K562 (cell line): ENCODE data around the gene PIGV. TPM values are rescaled to one million over a fixed set of nuclear protein-coding genes. Genes with fewer than 3 reads are reported as not detected.
A peak's percentile ranks its signal among the peaks of the same experiment; 100 is the strongest.

Experiments
- DACH1 ChIP-seq: fragments of 450-650 bp; IDR thresholded peaks from 2 replicates; pipeline ENCODE4 v1.6.1; 2018; ENCODE audit not compliant: partially characterized antibody
- HCFC1 ChIP-seq: IDR thresholded peaks from 2 replicates; pipeline ENCODE4 v1.6.1; 2012; ENCODE audit warnings: low read depth, low read length, improper control_type of control experiment
- HDAC1 ChIP-seq, 2 experiments: fragments of 450-650 bp; IDR thresholded peaks; 2 replicates each; pipeline ENCODE4 v1.6.1; 2016 to 2017; ENCODE audit warnings: inconsistent platforms in 1 of 2, mild to moderate bottlenecking in 1 of 2, moderate library complexity in 1 of 2
- HLTF ChIP-seq: fragments of 450-650 bp; IDR thresholded peaks from 2 replicates; pipeline ENCODE4 v1.6.1; 2016
- HNRNPUL1 ChIP-seq: fragments of 200-400 bp; formaldehyde crosslinking; IDR thresholded peaks from 2 replicates; pipeline ENCODE4 v1.6.1; 2017; ENCODE audit warnings: low read length
- KLF13 ChIP-seq: fragments of 450-650 bp; IDR thresholded peaks from 2 replicates; pipeline ENCODE4 v1.6.1; 2016; ENCODE audit warnings: missing genetic modification characterization, low read depth, mild to moderate bottlenecking, missing compliant biosample characterization, moderate library complexity, borderline replicate concordance
- MCM7 ChIP-seq, 2 experiments: fragments of 450-650 bp; IDR thresholded peaks; 2 replicates each; pipeline ENCODE4 v1.6.1; 2016 to 2018
- MEF2A ChIP-seq: IDR thresholded peaks from 2 replicates; pipeline ENCODE4 v1.6.1; 2011; ENCODE audit warnings: low read depth, mild to moderate bottlenecking, low read length, moderate library complexity; ENCODE audit not compliant: control insufficient read depth
- SIN3B ChIP-seq: fragments of 450-650 bp; IDR thresholded peaks from 2 replicates; pipeline ENCODE4 v1.6.1; 2017; ENCODE audit warnings: low read depth, mild to moderate bottlenecking, moderate library complexity
- SMAD3 ChIP-seq: fragments of 450-650 bp; formaldehyde crosslinking; conservative IDR thresholded peaks from 2 replicates; pipeline ENCODE4 v1.4.0; 2020; ENCODE audit warnings: mild to moderate bottlenecking
- SMARCA4 ChIP-seq: fragments of 450-650 bp; IDR thresholded peaks from 2 replicates; pipeline ENCODE4 v1.6.1; 2016
- STAG1 ChIP-seq: sonication (generic); formaldehyde crosslinking; IDR thresholded peaks from 2 replicates; pipeline ENCODE4 v1.5.0; 2020; ENCODE audit warnings: missing genetic modification reagents, borderline replicate concordance
- TBP ChIP-seq: optimal IDR thresholded peaks from 2 replicates; pipeline ENCODE3; 2011; ENCODE audit warnings: low read depth, low read length, improper control_type of control experiment
- ZNF146 ChIP-seq: IDR thresholded peaks from one replicate; pipeline ENCODE4 v1.6.1; 2018; ENCODE audit warnings: missing compliant biosample characterization; ENCODE audit not compliant: unreplicated experiment
- ZNF436 ChIP-seq: fragments of 250-450, 450-650 bp; sonication (Bioruptor Pico); formaldehyde crosslinking; IDR thresholded peaks from 2 replicates; pipeline ENCODE4 v1.7.0; 2020; ENCODE audit warnings: mild to moderate bottlenecking
- ZNF77 ChIP-seq: fragments of 250-450 bp; sonication (Bioruptor Pico); IDR thresholded peaks from 2 replicates; pipeline ENCODE4 v1.5.0; 2020
- polyA plus RNA-seq, 8 experiments: library from polyadenylated mRNA; depleted of rRNA in 4 of 8; stranded (reverse) in 5 of 8; unstranded in 3 of 8; fragments of >200 nt; fragmentation: Nextera tagmentation in 2 of 8; fragmentation: Illumina TruSeq in 1 of 8; extraction: Ambion mirVana in 2 of 8; extraction: Trizol in 1 of 8; gene quantifications; 2 replicates each; pipeline versions ENCODE4 v1.2.1 to v1.2.3, GENCODE V29; 2011 to 2014; ENCODE audit warnings: inconsistent platforms in 1 of 8, missing spikeins in 1 of 8
- total RNA-seq, 7 experiments: library from RNA; depleted of rRNA in 6 of 7; stranded (reverse); fragments of >200 nt in 6 of 7; fragmentation: Illumina TruSeq in 2 of 7; extraction: Trizol in 2 of 7; gene quantifications; 2 replicates each; pipeline versions ENCODE4 v1.2.1 to v1.2.3, GENCODE V29; 2011 to 2021; ENCODE audit warnings: low replicate concordance in 1 of 7
- TF ChIP-seq, protein P1 (sequence below), 2 experiments: fragments of 200-800 bp in 1 of 2; sonication (Bioruptor generic) in 1 of 2; sonication (generic) in 1 of 2; formaldehyde crosslinking in 1 of 2; IDR thresholded peaks in 1 of 2; conservative IDR thresholded peaks in 1 of 2; 2 replicates each; pipeline versions ENCODE4 v1.5.0 to v1.6.1; 2016 to 2020; ENCODE audit warnings: missing compliant biosample characterization in 1 of 2, missing genetic modification characterization in 1 of 2, missing genetic modification reagents in 1 of 2
- TF ChIP-seq, protein P2 (sequence below): IDR thresholded peaks from 2 replicates; pipeline ENCODE4 v1.6.1; 2011; ENCODE audit not compliant: insufficient read length; ENCODE audit errors: extremely low read depth
- TF ChIP-seq, protein P3 (sequence below): fragments of 250-450 bp; sonication (Bioruptor Pico); IDR thresholded peaks from 2 replicates; pipeline ENCODE4 v1.4.0; 2020
- TF ChIP-seq, protein P4 (sequence below): sonication (generic); formaldehyde crosslinking; IDR thresholded peaks from 2 replicates; pipeline ENCODE4 v1.8.0; 2022; ENCODE audit warnings: mild to moderate bottlenecking, missing genetic modification reagents

PIGV gene
- total and polyA plus RNA-seq, 9 of the 15 experiments (the other 6 are each of a cell fraction or from before 2014, with no cell fraction given): 8.4 to 21.8 (median 11.7) TPM

- TF ChIP-seq, protein P1, sequence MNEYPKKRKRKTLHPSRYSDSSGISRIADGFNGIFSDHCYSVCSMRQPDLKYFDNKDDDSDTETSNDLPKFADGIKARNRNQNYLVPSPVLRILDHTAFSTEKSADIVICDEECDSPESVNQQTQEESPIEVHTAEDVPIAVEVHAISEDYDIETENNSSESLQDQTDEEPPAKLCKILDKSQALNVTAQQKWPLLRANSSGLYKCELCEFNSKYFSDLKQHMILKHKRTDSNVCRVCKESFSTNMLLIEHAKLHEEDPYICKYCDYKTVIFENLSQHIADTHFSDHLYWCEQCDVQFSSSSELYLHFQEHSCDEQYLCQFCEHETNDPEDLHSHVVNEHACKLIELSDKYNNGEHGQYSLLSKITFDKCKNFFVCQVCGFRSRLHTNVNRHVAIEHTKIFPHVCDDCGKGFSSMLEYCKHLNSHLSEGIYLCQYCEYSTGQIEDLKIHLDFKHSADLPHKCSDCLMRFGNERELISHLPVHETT (CRISPR knock-in tag; conservative IDR thresholded peaks at IDR 0.05 in 1 of 2, IDR thresholded peaks at IDR 0.05 in 1 of 2): peak in 1 of 2 experiments; percentile 72; a peak in 1 of 4 replicates
- 0 out of 2 replicates have a peak, but pooled peaks have one; percentile 49 for TF ChIP-seq SMAD3 (CRISPR knock-in tag)
- no peak for TF ChIP-seq KLF13 (tag)
- no peak for TF ChIP-seq ZNF146
- no peak for TF ChIP-seq ZNF436 (CRISPR knock-in tag)
- peak; percentile 99 for TF ChIP-seq MEF2A
- TF ChIP-seq STAG1 (CRISPR knock-in tag): no peak
- TF ChIP-seq, protein P2, sequence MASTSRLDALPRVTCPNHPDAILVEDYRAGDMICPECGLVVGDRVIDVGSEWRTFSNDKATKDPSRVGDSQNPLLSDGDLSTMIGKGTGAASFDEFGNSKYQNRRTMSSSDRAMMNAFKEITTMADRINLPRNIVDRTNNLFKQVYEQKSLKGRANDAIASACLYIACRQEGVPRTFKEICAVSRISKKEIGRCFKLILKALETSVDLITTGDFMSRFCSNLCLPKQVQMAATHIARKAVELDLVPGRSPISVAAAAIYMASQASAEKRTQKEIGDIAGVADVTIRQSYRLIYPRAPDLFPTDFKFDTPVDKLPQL: no peak
- peak in 1 of 2 experiments; percentile 95; a peak in 2 of 4 replicates for TF ChIP-seq HDAC1 (IDR thresholded peaks at IDR 0.05)
- no peak for TF ChIP-seq SIN3B
- peak; percentile 28 for TF ChIP-seq DACH1
- TF ChIP-seq SMARCA4: peak; percentile 85
- TF ChIP-seq, protein P3, sequence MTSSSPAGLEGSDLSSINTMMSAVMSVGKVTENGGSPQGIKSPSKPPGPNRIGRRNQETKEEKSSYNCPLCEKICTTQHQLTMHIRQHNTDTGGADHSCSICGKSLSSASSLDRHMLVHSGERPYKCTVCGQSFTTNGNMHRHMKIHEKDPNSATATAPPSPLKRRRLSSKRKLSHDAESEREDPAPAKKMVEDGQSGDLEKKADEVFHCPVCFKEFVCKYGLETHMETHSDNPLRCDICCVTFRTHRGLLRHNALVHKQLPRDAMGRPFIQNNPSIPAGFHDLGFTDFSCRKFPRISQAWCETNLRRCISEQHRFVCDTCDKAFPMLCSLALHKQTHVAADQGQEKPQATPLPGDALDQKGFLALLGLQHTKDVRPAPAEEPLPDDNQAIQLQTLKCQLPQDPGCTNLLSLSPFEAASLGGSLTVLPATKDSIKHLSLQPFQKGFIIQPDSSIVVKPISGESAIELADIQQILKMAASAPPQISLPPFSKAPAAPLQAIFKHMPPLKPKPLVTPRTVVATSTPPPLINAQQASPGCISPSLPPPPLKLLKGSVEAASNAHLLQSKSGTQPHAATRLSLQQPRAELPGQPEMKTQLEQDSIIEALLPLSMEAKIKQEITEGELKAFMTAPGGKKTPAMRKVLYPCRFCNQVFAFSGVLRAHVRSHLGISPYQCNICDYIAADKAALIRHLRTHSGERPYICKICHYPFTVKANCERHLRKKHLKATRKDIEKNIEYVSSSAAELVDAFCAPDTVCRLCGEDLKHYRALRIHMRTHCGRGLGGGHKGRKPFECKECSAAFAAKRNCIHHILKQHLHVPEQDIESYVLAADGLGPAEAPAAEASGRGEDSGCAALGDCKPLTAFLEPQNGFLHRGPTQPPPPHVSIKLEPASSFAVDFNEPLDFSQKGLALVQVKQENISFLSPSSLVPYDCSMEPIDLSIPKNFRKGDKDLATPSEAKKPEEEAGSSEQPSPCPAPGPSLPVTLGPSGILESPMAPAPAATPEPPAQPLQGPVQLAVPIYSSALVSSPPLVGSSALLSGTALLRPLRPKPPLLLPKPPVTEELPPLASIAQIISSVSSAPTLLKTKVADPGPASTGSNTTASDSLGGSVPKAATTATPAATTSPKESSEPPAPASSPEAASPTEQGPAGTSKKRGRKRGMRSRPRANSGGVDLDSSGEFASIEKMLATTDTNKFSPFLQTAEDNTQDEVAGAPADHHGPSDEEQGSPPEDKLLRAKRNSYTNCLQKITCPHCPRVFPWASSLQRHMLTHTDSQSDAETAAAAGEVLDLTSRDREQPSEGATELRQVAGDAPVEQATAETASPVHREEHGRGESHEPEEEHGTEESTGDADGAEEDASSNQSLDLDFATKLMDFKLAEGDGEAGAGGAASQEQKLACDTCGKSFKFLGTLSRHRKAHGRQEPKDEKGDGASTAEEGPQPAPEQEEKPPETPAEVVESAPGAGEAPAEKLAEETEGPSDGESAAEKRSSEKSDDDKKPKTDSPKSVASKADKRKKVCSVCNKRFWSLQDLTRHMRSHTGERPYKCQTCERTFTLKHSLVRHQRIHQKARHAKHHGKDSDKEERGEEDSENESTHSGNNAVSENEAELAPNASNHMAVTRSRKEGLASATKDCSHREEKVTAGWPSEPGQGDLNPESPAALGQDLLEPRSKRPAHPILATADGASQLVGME (CRISPR knock-in tag): 0 out of 2 replicates have a peak, but pooled peaks have one; percentile 24
- TF ChIP-seq, protein P4, sequence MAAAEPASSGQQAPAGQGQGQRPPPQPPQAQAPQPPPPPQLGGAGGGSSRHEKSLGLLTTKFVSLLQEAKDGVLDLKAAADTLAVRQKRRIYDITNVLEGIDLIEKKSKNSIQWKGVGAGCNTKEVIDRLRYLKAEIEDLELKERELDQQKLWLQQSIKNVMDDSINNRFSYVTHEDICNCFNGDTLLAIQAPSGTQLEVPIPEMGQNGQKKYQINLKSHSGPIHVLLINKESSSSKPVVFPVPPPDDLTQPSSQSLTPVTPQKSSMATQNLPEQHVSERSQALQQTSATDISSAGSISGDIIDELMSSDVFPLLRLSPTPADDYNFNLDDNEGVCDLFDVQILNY (CRISPR knock-in tag): 0 out of 2 replicates have a peak, but pooled peaks have one; percentile 45
- no peak for TF ChIP-seq ZNF77 (CRISPR knock-in tag)
- TF ChIP-seq HCFC1: peak; percentile 74
- TF ChIP-seq HNRNPUL1: no peak
- peak; percentile 95 for TF ChIP-seq HLTF
- TF ChIP-seq TBP: peak; percentile 45
- no peak for TF ChIP-seq MCM7 (IDR thresholded peaks at IDR 0.05)
These were observed 43.4 kb upstream of the PIGV start (continued) for GRCh38 chr1:26744075-26744959.
